ENCODE results near the gene DDX24.

DNA sequence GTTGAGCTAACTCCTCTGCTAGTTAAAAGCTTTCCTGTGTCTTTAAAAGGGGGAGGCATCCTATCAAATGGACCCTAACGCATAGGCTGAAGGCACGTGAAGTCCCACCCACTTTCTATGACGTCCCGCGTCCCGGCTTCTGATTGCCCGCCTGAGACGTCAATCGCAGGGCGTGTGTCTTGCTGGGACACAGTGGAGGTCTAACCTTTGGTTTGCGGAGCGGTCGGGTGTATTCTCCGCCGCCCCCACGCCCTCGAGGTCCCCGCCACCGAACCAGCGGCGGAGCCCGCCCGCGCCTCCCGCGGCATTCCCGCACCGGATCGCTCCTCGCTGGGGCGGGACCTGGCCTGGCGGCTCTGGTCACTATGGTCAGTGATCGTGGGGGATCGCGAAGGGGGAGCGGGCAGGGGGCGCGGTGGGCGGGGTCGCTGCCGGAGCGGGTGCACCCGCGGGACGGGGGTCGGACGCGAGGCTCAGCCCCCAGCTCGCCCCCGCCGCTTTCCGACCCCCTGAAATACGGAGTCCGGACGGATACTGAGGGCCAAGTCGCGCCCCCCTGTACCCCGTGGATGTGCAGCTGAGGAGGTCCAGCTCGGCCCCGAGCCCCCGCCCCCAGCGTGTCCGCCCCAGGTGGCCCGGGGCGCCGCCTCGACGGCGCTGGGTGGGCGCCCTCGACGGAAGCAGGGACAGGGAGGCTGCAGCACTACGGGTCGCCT is 54.7 kb downstream of the DDX24 start, which contains the start of gene OTUB2:
- TF ChIP-seq CTCF (IDR thresholded peaks at IDR 0.05; ENCODE audit: poor library complexity) (no peak), EZH2 (IDR thresholded peaks at IDR 0.05; ENCODE audit: borderline replicate concordance) (no peak)
